ENCODE data around the gene MIPOL1. TPM values are rescaled to one million over a fixed set of nuclear protein-coding genes. Genes with fewer than 3 reads are reported as not detected.

Gene MIPOL1
- total and polyA plus RNA-seq, 2 of the 13 experiments (the other 11 are each of a cell fraction or from before 2014, with no cell fraction given): 8.6 to 34.2 TPM

DNA sequence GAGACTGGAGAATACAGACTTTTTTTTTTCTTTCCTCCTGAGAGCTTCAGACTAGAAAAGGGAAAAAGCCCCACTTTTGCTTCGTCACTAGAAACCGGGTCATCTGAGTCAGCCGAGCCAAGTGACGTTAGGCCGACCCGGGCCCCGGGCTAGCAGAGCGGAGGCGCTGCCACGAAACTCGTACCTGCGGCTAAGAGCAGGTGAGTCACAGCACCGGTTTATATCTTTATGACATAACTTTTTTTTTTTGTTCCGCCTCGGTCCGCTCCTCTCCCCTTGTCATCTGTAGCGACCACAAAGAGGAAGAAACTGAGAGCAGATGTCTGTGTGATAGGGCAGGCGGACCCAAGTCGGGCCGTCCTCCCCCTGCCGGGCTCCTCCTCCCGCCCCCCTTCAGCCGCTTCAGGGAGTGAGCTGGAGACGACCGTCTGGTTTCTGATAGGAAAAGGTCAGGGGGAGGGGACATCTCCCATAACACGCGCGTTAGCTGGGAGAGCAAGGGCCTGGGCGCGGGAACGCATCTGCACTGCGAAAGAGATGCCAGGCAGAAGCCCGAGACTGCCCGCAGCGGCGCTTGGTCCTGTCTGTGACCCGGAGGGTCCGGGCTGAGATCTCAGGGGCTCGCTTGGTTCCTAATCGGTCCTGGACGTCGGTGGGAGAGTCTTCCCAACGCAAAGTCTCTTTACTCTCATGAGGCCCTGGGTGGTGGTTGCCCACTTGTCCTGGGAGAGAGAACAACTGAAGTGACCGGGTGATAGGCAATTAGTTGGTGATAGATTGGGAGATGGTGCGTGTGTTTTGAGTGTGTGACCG lies 398.3 kb downstream of the MIPOL1 start (continued):
- TF ChIP-seq, protein P1, sequence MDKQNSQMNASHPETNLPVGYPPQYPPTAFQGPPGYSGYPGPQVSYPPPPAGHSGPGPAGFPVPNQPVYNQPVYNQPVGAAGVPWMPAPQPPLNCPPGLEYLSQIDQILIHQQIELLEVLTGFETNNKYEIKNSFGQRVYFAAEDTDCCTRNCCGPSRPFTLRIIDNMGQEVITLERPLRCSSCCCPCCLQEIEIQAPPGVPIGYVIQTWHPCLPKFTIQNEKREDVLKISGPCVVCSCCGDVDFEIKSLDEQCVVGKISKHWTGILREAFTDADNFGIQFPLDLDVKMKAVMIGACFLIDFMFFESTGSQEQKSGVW (CRISPR knock-in tag; IDR thresholded peaks at IDR 0.05; ENCODE audit: borderline replicate concordance): peak; percentile 92; the same call in 1 of the 2 replicates
- peak; percentile 36; the same call in 1 of the 2 replicates for TF ChIP-seq ZNF10 (CRISPR knock-in tag; IDR thresholded peaks at IDR 0.05; ENCODE audit: borderline replicate concordance, low read depth)
- TF ChIP-seq SNAPC2 (CRISPR knock-in tag; IDR thresholded peaks at IDR 0.05): peak; percentile 89; the same call in 1 of the 2 replicates
- TF ChIP-seq ZNF235 (CRISPR knock-in tag; IDR thresholded peaks at IDR 0.05; ENCODE audit: borderline replicate concordance): peak; percentile 88; the same call in 1 of the 2 replicates
- TF ChIP-seq IRF2 (CRISPR knock-in tag; IDR thresholded peaks at IDR 0.05): peak; percentile 93
- TF ChIP-seq KAT8 (CRISPR knock-in tag; IDR thresholded peaks at IDR 0.05): peak; percentile 88
- peak; percentile 94 for TF ChIP-seq RARG (CRISPR knock-in tag; IDR thresholded peaks at IDR 0.05; ENCODE audit: low read depth)
- TF ChIP-seq MIER3 (CRISPR knock-in tag; IDR thresholded peaks at IDR 0.05; ENCODE audit: borderline replicate concordance): peak; percentile 75; the same call in 1 of the 2 replicates
- TF ChIP-seq KDM4B (CRISPR knock-in tag; IDR thresholded peaks at IDR 0.05): peak; percentile 70
- no peak for TF ChIP-seq ZKSCAN8 (CRISPR knock-in tag; IDR thresholded peaks at IDR 0.05; ENCODE audit: borderline replicate concordance)
- TF ChIP-seq GATA4 (IDR thresholded peaks at IDR 0.05; ENCODE audit: borderline replicate concordance, low read depth): no peak; the same call in 1 of the 2 replicates
- TF ChIP-seq, protein P2, sequence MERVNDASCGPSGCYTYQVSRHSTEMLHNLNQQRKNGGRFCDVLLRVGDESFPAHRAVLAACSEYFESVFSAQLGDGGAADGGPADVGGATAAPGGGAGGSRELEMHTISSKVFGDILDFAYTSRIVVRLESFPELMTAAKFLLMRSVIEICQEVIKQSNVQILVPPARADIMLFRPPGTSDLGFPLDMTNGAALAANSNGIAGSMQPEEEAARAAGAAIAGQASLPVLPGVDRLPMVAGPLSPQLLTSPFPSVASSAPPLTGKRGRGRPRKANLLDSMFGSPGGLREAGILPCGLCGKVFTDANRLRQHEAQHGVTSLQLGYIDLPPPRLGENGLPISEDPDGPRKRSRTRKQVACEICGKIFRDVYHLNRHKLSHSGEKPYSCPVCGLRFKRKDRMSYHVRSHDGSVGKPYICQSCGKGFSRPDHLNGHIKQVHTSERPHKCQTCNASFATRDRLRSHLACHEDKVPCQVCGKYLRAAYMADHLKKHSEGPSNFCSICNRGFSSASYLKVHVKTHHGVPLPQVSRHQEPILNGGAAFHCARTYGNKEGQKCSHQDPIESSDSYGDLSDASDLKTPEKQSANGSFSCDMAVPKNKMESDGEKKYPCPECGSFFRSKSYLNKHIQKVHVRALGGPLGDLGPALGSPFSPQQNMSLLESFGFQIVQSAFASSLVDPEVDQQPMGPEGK (CRISPR knock-in tag; IDR thresholded peaks at IDR 0.05): peak; percentile 93
- TF ChIP-seq, protein P3, sequence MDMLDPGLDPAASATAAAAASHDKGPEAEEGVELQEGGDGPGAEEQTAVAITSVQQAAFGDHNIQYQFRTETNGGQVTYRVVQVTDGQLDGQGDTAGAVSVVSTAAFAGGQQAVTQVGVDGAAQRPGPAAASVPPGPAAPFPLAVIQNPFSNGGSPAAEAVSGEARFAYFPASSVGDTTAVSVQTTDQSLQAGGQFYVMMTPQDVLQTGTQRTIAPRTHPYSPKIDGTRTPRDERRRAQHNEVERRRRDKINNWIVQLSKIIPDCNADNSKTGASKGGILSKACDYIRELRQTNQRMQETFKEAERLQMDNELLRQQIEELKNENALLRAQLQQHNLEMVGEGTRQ (IDR thresholded peaks at IDR 0.05; ENCODE audit: low read depth, low read length): 0 out of 2 replicates have a peak, but pooled peaks have one; percentile 13
- TF ChIP-seq, protein P3 (CRISPR knock-in tag; IDR thresholded peaks at IDR 0.05; ENCODE audit: borderline replicate concordance): 0 out of 2 replicates have a peak, but pooled peaks have one; percentile 58
- TF ChIP-seq, protein P4, sequence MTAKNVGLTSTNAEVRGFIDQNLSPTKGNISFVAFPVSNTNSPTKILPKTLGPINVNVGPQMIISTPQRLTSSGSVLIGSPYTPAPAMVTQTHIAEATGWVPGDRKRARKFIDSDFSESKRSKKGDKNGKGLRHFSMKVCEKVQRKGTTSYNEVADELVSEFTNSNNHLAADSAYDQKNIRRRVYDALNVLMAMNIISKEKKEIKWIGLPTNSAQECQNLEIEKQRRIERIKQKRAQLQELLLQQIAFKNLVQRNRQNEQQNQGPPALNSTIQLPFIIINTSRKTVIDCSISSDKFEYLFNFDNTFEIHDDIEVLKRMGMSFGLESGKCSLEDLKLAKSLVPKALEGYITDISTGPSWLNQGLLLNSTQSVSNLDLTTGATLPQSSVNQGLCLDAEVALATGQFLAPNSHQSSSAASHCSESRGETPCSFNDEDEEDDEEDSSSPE (CRISPR knock-in tag; IDR thresholded peaks at IDR 0.05): peak; percentile 97
- peak; percentile 93 for TF ChIP-seq MYNN (CRISPR knock-in tag; IDR thresholded peaks at IDR 0.05; ENCODE audit: low read depth)
- peak; percentile 81; the same call in 1 of the 2 replicates for TF ChIP-seq MIXL1 (CRISPR knock-in tag; IDR thresholded peaks at IDR 0.05)
- TF ChIP-seq ZBTB20 (CRISPR knock-in tag; IDR thresholded peaks at IDR 0.05; ENCODE audit: borderline replicate concordance, low read depth): peak; percentile 79; the same call in 1 of the 2 replicates
- peak; percentile 83 for TF ChIP-seq WIZ (CRISPR knock-in tag; IDR thresholded peaks at IDR 0.05)
- TF ChIP-seq SMAD1 (CRISPR knock-in tag; IDR thresholded peaks at IDR 0.05; ENCODE audit: borderline replicate concordance, low read depth): peak; percentile 92; the same call in 1 of the 2 replicates
- peak; percentile 99 for TF ChIP-seq ZNF263 (CRISPR knock-in tag; IDR thresholded peaks at IDR 0.05)
- no peak for TF ChIP-seq FOXA1 (IDR thresholded peaks at IDR 0.05)
- peak; percentile 34; the same call in 1 of the 2 replicates for TF ChIP-seq FOXA1 (CRISPR knock-in tag; IDR thresholded peaks at IDR 0.05)
- no peak for TF ChIP-seq AKAP8 (CRISPR knock-in tag; IDR thresholded peaks at IDR 0.05)
